Esophagus muscularis mucosa (tissue), 4 donors: ENCODE data around the gene TBL1XR1. TPM values are rescaled to one million over a fixed set of nuclear protein-coding genes. Genes with fewer than 3 reads are reported as not detected.
"Not testable (repeated sequence)": the region's sequence is repeated elsewhere in the genome, so short reads cannot be mapped to it uniquely, and the experiment has no call there.

Experiments used
- DNase-seq: peaks from one replicate; pipeline ENCODE4 v3.0.0-alpha.2; 2017; ENCODE audit errors: extremely low spot score
- H3K27ac ChIP-seq, 4 donors: fragments of 200-600 bp; sonication (generic); replicated peaks in 1 of 4; 1 replicate in 3 of 4; 2 replicates in 1 of 4; pipeline ENCODE4 v1.5.1; 2016 to 2019; ENCODE audit warnings: mild to moderate bottlenecking in 1 of 4
- H3K27me3 ChIP-seq, 4 donors: fragments of 200-600 bp; sonication (generic); one replicate each; pipeline versions ENCODE4 v1.5.1 to v1.6.0; 2016 to 2019
- H3K36me3 ChIP-seq, 4 donors: fragments of 200-600 bp; sonication (generic); one replicate each; pipeline ENCODE4 v1.5.1; 2016 to 2019
- H3K4me1 ChIP-seq, 4 donors: fragments of 200-600 bp; sonication (generic); one replicate each; pipeline ENCODE4 v1.5.1; 2016 to 2019
- H3K4me3 ChIP-seq, 4 donors: fragments of 200-600 bp; sonication (generic); 1 replicate in 2 of 4; 2 replicates in 2 of 4; pipeline ENCODE4 v1.5.1; 2016 to 2019; ENCODE audit warnings: mild to moderate bottlenecking in 4 of 4, moderate library complexity in 1 of 4
- H3K9me3 ChIP-seq, 4 donors: fragments of 200-600 bp; sonication (generic); 1 replicate in 3 of 4; 2 replicates in 1 of 4; pipeline ENCODE4 v1.5.1; 2016 to 2019
- CTCF ChIP-seq, 3 experiments: fragments of 200-600 bp in 2 of 3; fragments of 450-650 bp in 1 of 3; sonication (generic) in 2 of 3; IDR thresholded peaks; one replicate each; pipeline ENCODE4 v1.5.1; 2017 to 2019; ENCODE audit warnings: antibody characterized with exemption in 3 of 3, mild to moderate bottlenecking in 2 of 3, moderate library complexity in 1 of 3
- EP300 ChIP-seq: sonication (generic); formaldehyde crosslinking; IDR thresholded peaks from one replicate; pipeline ENCODE4 v1.6.1; 2017; ENCODE audit warnings: antibody characterized with exemption
- POLR2A ChIP-seq: fragments of 450-650 bp; IDR thresholded peaks from one replicate; pipeline ENCODE4 v1.6.1; 2017; ENCODE audit warnings: antibody characterized with exemption, moderate library complexity, mild to moderate bottlenecking, low read depth
- POLR2AphosphoS5 ChIP-seq, 2 donors: sonication (generic); formaldehyde crosslinking; IDR thresholded peaks; one replicate each; pipeline ENCODE4 v1.6.1; 2017; ENCODE audit warnings: antibody characterized with exemption in 2 of 2
- WGBS: methylation state at CpG from one replicate; pipeline ENCODE4 v1.1.5; 2018; 5-methylcytosine and 5-hydroxymethylcytosine counted together
- intact Hi-C: fragments of 100-400 bp; cut with DNase I; formaldehyde crosslinking; loops from one replicate; pipeline ENCODE4 v1.15.1; 2023
- total RNA-seq, 4 donors: library from RNA; depleted of rRNA; stranded (reverse); fragments of >200 nt; gene quantifications; one replicate each; pipeline versions ENCODE4 v1.1.0 to v1.2.1, GENCODE V29; 2016

TBL1XR1 gene
- total RNA-seq, 4 donors from 2014 or later = 65.0 to 99.2 (median 78.2) TPM

- H3K36me3 ChIP-seq = no peaks in the 10 kb centered on the region
- TF ChIP-seq CTCF (IDR thresholded peaks at IDR 0.05) = no peak
- TF ChIP-seq POLR2A = no peak
- TF ChIP-seq POLR2AphosphoS5 (IDR thresholded peaks at IDR 0.05) = no peak
- no peak for TF ChIP-seq EP300
- no peak for DNase-seq
- intact Hi-C loops = loop anchor here (5.0 to 10.0 kb wide), 4 partner anchors 146 to 1189 kb away; no protein-coding TSS in a partner anchor
- H3K4me1 ChIP-seq = peaks cover 32 to 45% (median 44%) of the 10 kb centered on the region in 4 donors
- no peaks in the 10 kb centered on the region for H3K9me3 ChIP-seq
- no peaks in the 10 kb centered on the region for H3K27me3 ChIP-seq
- under 1% methylated on average over 9 of the region's 10 CpGs for WGBS
- H3K4me3 ChIP-seq = peak overlapping the region; percentile 90 to 99 (median 98)
- peak overlapping the region; percentile 99 to 100 (median 100) for H3K27ac ChIP-seq
Measured at GRCh38 chr3:177196008-177196455, 1.2 kb downstream of the TBL1XR1 start.

GRCh38 chr3:177195242-177195991 lies 1.9 kb downstream of the TBL1XR1 start:
- Histone ChIP-seq H3K27me3 (no peaks in the 10 kb centered on the region), H3K4me1 (peaks cover 36 to 51% (median 50%) of the 10 kb centered on the region in 4 donors), H3K9me3 (no peaks in the 10 kb centered on the region), H3K36me3 (no peaks in the 10 kb centered on the region), H3K4me3 (peak overlapping the region; percentile 90 to 99 (median 98)), H3K27ac (peak overlapping the region; percentile 99 to 100 (median 100))
- TF ChIP-seq POLR2A (no peak), POLR2AphosphoS5 (IDR thresholded peaks at IDR 0.05) (no peak), CTCF (IDR thresholded peaks at IDR 0.05) (no peak)
- 4% methylated on average over 8 of the region's 8 CpGs for WGBS
- intact Hi-C loops = loop anchor here (5.0 to 10.0 kb wide), 4 partner anchors 147 to 1189 kb away; no protein-coding TSS in a partner anchor
- no peak for DNase-seq

GRCh38 chr3:177194299-177194698 lies 3.0 kb downstream of the TBL1XR1 start:
- Histone ChIP-seq H3K4me1 (peaks cover 39 to 55% (median 53%) of the 10 kb centered on the region in 4 donors), H3K27me3 (no peaks in the 10 kb centered on the region), H3K36me3 (no peaks in the 10 kb centered on the region), H3K4me3 (peak overlapping the region; percentile 90 to 99 (median 98)), H3K9me3 (no peaks in the 10 kb centered on the region), H3K27ac (peak overlapping the region; percentile 99 to 100 (median 100))
- 14% methylated on average over 1 of the region's 1 CpG for WGBS
- TF ChIP-seq POLR2A (no peak), CTCF (IDR thresholded peaks at IDR 0.05) (no peak), EP300 (no peak), POLR2AphosphoS5 (IDR thresholded peaks at IDR 0.05) (no peak)
- no peak for DNase-seq
- intact Hi-C loops = loop anchor here (5.0 to 10.0 kb wide), 4 partner anchors 142 to 1191 kb away; no protein-coding TSS in a partner anchor

- no peak for DNase-seq
- Histone ChIP-seq H3K27ac (peak overlapping the region in 3 of 4 donors; percentile 4 to 100 (median 49)), H3K4me1 (peaks cover 36 to 56% (median 50%) of the 10 kb centered on the region in 4 donors), H3K9me3 (no peaks in the 10 kb centered on the region), H3K27me3 (no peaks in the 10 kb centered on the region), H3K36me3 (no peaks in the 10 kb centered on the region), H3K4me3 (peak overlapping the region in 2 of 4 donors; percentile 99)
- intact Hi-C loops = loop anchor here (5.0 to 10.0 kb wide), 4 partner anchors 141 to 1191 kb away; no protein-coding TSS in a partner anchor
- TF ChIP-seq POLR2A (no peak), CTCF (IDR thresholded peaks at IDR 0.05) (no peak), EP300 (no peak), POLR2AphosphoS5 (IDR thresholded peaks at IDR 0.05) (no peak)
- WGBS = 81% methylated on average over 9 of the region's 9 CpGs
Measured at GRCh38 chr3:177193688-177194268, 3.5 kb downstream of the TBL1XR1 start.

GRCh38 chr3:177193275-177193674 lies 4.0 kb downstream of the TBL1XR1 start:
- not testable (repeated sequence) for H3K27ac ChIP-seq
- intact Hi-C loops = loop anchor here (5.0 to 10.0 kb wide), 4 partner anchors 141 to 1192 kb away; no protein-coding TSS in a partner anchor
- WGBS = 94% methylated on average over 12 of the region's 12 CpGs

More at GRCh38 chr3:177193275-177193674, 4.0 kb downstream of the TBL1XR1 start:
- H3K36me3 ChIP-seq, H3K9me3 ChIP-seq, H3K27me3 ChIP-seq, DNase-seq, H3K4me3 ChIP-seq: not testable (repeated sequence)
- H3K4me1 ChIP-seq = peaks cover 31 to 56% (median 50%) of the 10 kb centered on the region in 4 donors
